GM21619 (cell line): Measurements from ENCODE around the gene CCDC102B.
"Not testable (repeated sequence)": the region's sequence is repeated elsewhere in the genome, so short reads cannot be mapped to it uniquely, and the experiment has no call there.

ENCODE experiments used
- ATAC-seq: cut with Tn5 transposase; IDR thresholded peaks from one replicate; pipeline ENCODE4 v1.9.1; 2021; ENCODE audit not compliant: unreplicated experiment

CCDC102B gene

GRCh38 chr18:68965817-68966216 lies 167.9 kb downstream of the CCDC102B start:
- ATAC-seq: no peak

- no peak for ATAC-seq
Observed at GRCh38 chr18:68969027-68969426, 171.1 kb downstream of the CCDC102B start.

- no peak for ATAC-seq
Observed at GRCh38 chr18:68972176-68972575, 174.3 kb downstream of the CCDC102B start.

GRCh38 chr18:68979737-68980136 lies 181.9 kb downstream of the CCDC102B start:
- no peak for ATAC-seq

GRCh38 chr18:68983126-68983525 lies 185.2 kb downstream of the CCDC102B start:
- ATAC-seq: no peak

GRCh38 chr18:68984342-68984741 lies 186.5 kb downstream of the CCDC102B start:
- no peak for ATAC-seq

- ATAC-seq: peak; percentile 61
Observed at GRCh38 chr18:68985172-68985820, 187.4 kb downstream of the CCDC102B start.

- ATAC-seq: peak; percentile 50
Observed at GRCh38 chr18:68991286-68991685, 193.4 kb downstream of the CCDC102B start.

- ATAC-seq: peak; percentile 76
Observed at GRCh38 chr18:68992719-68993482, 195.0 kb downstream of the CCDC102B start.

- no peak for ATAC-seq
Observed at GRCh38 chr18:68995675-68996074, 197.8 kb downstream of the CCDC102B start.

GRCh38 chr18:68997845-68998244 lies 200.0 kb downstream of the CCDC102B start:
- no peak for ATAC-seq

GRCh38 chr18:69000366-69000765 lies 202.5 kb downstream of the CCDC102B start:
- ATAC-seq: no peak

- ATAC-seq: no peak
Observed at GRCh38 chr18:69002233-69002632, 204.4 kb downstream of the CCDC102B start.

- not testable (repeated sequence) for ATAC-seq
Observed at GRCh38 chr18:69006212-69006611, 208.3 kb downstream of the CCDC102B start.

GRCh38 chr18:69008538-69008937 lies 210.7 kb downstream of the CCDC102B start:
- ATAC-seq: no peak

- no peak for ATAC-seq
Observed at GRCh38 chr18:69021211-69021805, 223.4 kb downstream of the CCDC102B start.

- no peak for ATAC-seq
Observed at GRCh38 chr18:69022426-69022825, 224.5 kb downstream of the CCDC102B start.

- no peak for ATAC-seq
Observed at GRCh38 chr18:69031571-69031970, 233.7 kb downstream of the CCDC102B start.

GRCh38 chr18:69032009-69032408 lies 234.1 kb downstream of the CCDC102B start:
- no peak for ATAC-seq

GRCh38 chr18:69035756-69036155 lies 237.9 kb downstream of the CCDC102B start:
- ATAC-seq: no peak

GRCh38 chr18:69044215-69044614 lies 246.3 kb downstream of the CCDC102B start:
- no peak for ATAC-seq

GRCh38 chr18:69064063-69064462 lies 266.2 kb downstream of the CCDC102B start:
- no peak for ATAC-seq
